ENCODE measurements around the gene UPF1.

- TF ChIP-seq CTCF (IDR thresholded peaks at IDR 0.05) (no peak), POLR2A (IDR thresholded peaks at IDR 0.05) (no peak)
Observed at GRCh38 chr19:18784786-18785120, 47.0 kb upstream of the UPF1 start.

Measured in Peyer's patch (tissue), 4 donors.